NCI-H2029 treated with DMSO at 0.1 percent for 48 hours (cell line): ENCODE data around the gene TNIP1.

ENCODE experiments used
- DNase-seq: peaks from one replicate; lab custom pipeline; 2025; lab: John Stamatoyannopoulos, UW

The TNIP1 gene

DNA sequence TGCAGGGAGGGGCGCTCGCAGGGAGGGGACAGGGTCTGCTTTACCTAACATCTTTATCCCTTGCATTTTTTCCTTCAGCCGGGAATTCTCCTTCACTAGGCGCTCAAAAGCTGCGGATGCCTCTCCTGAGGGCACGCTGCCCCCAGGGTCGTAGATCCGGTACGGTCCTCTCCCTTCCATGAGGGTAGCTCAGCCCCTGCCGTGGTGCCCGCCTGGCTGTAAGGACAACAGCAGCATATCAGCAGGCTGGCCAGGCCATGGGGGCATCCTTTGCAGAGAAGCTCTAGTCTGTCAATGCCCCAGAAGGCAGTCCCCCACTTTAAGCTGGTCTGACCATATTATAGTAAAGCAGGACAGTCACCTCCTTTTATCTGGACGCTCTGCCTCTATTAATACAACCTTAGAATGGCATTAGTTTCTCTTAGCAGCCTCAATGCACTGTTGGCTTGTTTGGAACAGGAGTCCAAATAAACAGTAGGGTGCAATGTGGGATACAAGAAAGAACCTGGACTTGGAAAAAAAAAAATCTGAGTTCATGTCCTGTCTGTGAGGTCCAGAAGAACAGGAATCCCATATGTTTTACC is 15.8 kb downstream of the TNIP1 start:
- no peak for DNase-seq

DNA sequence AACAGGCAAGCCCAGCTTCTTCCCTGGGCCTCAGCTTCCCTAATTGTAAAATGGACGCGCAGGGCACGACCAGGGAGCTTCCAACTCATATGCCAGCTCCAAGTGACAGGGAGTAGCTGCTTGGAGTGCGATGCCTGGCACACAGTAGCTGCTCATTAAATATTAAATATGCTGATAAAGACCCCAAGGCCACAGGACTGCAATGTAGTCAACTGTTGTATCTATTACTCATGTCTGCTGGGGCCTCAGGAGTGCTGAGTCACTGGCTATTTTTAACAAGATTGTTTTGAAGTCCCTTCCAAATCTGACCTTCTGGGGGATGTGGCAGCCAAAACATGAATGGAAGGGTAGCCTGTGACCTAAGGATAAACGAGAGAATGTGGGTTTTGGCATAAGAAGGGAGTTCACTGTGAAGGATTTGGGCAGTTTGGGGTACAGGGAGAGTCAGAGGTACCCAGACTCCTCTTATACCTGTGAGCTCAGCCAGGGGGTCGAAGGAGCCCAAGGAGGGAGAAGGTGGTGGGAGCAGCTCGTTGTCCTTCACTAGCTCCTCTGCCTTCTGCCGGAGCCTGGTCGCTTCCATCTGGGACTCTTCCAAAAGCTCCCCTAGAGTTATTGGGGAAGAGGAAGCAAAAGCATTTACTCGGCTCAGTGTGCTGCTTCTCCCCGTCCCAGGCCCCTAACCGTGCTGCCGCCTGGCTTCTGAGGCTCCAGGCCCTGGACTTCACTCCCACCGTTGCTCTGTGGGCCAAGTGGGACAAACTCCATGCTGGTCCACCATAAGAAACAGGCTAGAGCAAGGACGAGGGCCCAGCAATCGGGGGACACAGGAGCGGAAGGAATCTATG is 17.5 kb downstream of the TNIP1 start:
- no peak for DNase-seq

DNA sequence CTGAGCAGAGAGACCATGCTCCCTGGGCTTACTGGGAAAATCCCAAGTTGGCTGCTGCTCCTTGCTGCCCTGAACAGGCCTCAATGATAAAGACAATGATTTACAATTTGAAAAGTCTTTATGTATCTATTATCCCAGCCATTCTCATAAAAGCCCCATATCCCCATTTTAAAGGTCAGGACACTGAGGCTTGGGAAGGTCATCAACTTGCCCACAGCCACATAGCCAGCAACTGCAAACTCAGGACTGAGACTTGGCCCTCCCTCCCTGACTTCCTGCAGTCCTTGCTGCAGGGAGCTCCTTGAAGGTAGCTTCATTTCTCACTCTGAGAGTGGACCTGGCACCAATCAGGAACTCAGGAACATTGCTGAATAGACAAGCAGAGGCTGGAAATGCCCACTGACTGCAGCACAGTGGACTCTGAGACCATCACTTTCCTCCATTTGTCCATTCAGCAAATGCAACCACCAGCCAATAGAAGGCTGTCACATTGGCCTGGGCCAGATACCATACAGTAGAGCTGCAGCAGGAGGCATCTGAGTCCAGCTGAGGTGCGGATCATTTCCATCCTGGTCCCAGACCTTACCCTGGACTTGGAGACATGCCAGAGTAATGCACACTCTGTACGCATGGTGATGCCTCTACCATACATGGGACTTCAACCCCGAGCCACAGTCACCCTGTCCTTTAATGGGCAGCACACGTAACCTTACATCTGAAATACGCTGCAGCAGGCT is 18.3 kb downstream of the TNIP1 start:
- no peak for DNase-seq

DNA sequence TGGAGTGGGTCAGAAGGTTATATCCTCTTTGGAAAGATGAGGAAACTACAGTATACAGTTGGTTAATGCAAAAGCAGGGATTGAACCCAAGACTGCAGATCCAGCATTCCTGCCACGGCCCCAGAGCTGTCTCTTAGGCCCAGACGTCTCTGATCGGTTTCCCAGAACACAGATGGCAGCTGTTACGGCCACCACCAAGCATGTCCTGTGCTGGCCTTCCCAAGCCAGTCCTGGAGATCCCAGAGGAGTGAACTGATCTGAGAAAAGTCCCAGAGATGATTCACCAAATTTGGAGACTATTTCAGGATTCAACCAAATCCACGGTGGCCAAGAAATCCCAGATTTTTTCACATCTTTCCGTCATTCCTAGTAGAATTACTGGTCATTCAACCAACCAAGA is 20.1 kb downstream of the TNIP1 start:
- no peak for DNase-seq

DNA sequence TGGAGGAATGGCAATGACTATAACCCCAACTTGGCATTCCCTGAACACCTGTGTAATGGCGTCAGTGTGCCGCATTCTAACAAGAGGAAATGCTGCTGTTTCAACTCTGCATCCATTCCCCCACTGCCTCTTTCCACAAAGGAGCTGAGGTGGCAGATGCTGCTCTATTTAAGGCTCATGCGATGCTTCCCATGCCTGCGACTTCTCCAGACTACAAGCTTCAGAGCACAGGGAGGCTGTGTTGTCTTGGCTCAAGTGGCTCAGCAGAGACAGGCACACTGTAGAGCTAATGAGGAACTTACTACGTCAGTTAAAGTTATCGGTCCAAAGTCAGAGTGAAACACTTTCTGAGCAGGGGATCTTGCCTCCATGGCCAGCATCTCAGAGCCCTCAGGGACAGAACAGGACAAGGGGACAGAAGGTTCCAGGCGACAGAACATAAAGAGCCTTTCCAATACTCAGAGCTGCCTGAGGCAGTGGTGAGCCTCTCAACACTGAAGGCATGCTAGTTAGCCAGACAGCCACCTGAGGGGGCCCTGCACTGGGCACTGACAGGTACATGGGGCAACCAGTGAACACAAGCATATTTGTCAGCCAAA is 21.8 kb downstream of the TNIP1 start:
- DNase-seq: no peak

DNA sequence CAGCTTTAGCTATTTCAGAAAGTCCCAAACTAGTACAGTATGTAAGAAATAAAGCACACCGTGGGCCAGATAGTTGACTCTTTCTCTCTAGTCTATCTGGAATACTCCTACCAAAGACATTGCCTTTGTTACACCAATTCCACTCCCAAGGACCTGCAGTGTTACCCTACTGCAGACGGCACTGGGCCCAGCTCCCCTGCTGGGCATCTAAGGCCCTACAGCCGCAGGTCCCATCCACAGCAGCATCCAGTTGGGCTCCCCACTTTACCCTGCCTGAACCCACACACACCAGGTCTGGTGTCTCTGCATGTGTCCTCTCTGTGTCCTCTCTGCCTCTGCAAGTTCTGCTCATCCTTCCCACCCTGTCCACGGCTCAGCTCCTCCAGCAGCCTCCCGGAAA is 22.5 kb downstream of the TNIP1 start:
- no peak for DNase-seq

DNA sequence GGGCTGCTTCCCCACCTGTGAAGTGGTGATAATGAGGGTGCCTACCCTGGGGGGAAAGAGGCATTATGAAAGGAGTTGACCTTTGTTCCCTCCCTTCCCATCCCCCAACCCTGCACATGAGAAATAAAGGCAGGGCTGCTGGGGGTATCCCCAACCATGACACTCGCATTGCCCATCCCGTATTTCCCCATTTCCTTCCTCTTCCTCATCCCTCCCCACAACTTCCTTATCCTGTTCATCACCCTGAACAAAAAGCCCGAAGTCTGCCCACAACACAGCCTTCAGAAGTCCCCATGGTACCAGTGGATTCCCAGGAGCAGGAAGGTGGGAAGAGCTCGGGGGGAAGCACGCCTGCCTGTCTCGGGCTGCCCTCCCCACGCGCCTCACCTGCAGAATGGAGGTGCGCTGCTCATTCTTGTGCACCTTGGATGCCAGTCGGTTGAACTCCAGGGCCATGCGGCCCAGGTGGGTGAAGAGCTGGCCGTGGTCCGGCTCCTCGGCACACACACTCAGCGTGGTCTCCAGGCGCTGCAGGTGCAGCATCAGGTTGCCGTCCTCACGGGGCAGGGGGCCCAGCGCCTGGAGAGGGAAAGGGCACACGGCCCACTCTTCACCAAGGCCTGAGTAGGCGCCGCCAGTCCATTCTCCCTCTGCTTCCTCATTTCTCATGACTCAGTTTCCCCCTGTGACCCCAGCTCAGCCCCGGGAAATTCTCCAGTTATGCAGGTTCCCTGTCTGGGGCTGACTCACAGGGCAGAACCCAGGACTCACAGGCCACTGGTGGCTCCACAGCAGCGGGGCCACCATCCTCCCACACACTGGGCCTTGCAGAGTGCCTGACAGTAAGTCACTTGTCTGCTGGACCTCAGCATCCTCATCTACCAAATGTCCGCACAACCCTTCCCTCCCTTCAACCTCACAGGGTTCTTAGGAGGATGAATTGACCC is 24.2 kb downstream of the TNIP1 start:
- DNase-seq: no peak

DNA sequence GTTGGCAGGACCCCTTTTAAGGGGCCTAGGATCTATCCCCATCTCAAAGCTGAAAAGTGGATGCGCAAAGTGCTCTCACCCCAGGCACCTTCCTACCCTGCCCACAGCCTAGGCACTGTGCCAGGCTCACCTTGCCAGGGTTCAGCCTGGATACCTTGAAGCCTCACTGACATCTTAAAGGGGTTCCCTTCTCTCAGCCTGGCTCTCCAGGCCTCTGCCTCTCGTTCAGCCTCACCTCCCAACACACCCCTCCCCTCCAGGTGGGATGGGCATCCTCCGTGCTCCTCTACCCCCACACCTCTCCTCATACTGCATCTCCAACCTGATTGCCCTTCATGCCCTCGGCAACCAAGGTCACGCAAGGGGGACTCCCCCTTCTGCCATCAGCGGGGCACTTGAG is 25.5 kb downstream of the TNIP1 start:
- DNase-seq: no peak

DNA sequence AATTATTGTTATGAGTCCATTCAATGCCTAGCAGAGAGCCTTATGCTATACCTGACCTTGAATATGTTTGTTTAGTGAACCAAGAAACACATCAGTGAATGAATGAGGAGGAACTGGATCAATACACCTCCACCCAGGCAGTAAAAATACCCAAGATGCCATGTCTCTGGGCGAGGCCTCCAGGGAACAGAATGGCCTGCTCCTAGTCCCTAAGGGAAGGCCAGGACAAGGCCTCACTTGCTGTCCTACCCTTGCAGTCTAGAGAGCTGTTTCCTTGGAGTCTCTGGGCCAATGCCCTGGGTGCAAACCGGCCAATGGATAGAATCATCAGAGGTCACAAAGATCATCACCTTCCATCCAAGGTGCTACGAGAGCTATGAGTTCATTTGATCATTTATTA is 26.1 kb downstream of the TNIP1 start:
- DNase-seq: no peak

DNA sequence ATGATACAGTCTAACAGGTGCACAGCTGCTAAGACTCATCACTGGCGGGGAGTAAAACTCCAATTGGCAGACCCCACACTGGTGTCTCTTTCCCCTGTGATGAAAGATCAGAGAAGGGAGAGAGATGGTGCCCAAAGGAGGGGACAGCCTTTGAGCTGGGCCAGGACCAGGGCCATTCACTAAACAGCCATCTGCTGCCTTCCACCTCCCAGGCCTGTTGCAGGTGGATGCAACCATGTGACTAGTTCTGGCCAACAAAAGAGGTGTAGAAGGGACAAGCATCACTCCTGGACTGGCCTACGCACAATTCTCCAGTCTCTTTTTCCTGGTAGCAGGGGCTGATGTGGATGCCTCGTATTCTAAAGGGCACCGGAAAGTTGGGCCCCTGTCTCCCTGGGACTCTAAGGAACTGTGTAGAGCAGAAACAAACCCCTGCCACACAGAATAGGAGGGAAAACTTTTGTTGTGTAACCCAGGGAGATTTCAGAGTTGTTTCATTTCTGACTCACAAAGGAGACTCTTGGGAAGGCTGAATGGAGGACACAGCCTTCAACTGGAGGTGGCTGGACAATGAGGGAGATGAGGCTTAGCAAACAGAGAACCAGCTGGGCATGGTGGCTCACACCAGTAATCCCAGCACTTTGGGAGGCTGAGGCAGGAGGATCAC is 26.9 kb downstream of the TNIP1 start:
- DNase-seq: no peak

DNA sequence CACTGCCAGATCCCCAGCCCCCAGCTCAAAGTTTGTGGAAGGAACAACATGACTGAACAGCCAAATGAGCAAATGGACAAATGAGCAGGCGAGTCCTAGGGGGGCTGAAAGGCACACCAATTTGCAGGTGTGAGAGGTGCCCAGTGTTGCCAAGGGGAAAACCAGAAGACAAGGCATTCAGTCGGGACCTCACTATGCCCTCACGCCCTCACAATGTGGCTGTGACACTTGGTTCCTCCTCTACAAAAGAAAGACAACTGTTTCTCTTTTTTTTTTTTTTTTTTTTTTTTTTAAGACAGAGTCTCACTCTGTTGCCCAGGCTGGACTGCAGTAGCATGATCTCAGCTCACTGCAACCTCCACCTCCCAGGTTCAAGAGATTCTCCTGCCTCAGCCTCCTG is 28.0 kb downstream of the TNIP1 start:
- DNase-seq: no peak

DNA sequence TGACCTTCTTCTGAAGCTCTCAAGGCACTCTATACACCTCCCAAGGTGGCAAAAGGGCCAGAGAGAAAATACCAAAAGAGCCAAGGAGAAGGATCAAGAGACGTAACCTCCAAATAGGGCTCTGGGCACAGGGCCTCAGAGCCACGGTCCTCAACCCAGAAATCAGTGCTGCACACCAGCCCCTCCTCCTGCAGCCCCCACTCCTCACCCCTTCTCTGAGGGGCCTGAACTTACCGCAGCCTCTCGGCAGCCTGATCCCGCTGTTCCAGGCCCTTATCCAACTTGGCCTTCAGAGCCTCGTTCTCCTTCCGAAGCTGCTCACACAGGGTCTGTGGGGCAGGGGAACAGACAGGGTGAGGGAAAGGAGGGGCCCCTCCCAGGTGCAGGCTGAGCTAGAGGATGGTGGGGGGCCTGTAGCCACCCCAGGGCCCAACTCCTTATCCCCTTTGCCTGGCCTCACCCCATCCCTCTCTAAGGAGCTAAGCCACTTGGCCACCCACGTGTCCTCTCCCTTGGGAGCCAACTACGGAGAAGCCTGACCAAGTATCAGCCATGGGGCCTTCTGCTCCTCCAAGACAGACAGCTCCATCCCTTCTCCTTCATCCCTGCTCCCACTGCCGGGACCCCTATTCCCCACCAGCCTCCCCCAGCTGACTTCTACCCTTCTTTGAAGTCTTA is 28.8 kb downstream of the TNIP1 start:
- no peak for DNase-seq

DNA sequence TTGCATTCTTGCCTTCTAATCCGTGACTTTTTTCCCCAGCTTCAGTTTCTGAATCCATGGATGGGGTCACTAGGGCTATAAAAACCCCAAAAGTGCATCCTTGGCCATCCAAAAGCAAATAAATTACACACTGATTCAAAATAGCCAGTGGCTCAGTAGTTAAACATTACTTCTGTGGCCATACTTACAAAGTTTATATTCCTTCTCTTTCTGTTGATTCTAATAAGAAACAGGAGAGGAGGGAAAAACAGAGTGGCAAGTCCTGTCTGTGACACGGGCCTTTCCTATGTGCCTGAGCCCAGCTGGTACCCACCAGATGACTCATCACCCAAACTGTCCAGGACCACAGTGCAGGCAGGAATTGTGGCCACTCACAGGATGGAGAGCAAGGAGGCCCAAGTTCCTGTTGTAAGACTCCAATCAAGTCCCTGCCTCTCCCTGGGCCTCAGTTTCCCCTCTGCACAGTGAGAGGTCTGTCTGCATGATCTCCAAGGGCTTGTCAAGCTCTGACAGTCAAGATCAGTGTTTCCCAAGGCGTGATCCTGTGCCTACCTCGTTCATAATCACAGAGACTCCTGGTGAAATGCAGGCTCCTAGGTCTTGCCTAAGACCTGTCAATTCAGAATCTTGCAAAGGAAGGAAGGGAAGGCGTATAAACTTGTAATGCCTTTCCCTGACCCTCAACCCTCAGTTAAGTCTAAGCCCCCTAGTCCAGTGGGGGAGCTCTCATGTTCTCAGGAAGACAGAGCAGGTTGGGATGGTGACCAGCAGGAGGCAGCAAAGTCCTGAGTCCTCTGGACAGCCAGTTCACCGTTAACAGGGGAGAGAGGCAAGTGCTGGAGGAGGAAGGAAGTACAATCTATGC is 29.5 kb downstream of the TNIP1 start:
- no peak for DNase-seq

DNA sequence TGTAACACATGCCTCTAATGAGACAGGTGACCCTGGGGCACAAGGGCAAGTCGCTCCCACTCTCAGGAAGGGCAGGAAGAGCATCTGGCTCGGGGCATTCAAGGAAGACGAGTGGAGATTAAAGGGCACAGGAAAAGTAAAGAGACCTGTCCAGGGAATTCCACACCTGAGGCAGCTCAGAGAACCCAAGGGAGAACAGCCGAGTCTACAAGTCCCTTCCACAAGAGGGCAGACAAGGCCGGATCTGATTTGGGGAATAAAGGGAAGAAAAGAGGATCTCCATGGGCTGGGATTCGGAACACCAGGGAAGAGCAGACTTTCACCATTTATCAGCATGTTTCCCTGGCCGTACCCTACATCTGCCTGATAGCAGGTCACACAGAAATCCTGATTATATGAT is 32.3 kb downstream of the TNIP1 start:
- DNase-seq: no peak

DNA sequence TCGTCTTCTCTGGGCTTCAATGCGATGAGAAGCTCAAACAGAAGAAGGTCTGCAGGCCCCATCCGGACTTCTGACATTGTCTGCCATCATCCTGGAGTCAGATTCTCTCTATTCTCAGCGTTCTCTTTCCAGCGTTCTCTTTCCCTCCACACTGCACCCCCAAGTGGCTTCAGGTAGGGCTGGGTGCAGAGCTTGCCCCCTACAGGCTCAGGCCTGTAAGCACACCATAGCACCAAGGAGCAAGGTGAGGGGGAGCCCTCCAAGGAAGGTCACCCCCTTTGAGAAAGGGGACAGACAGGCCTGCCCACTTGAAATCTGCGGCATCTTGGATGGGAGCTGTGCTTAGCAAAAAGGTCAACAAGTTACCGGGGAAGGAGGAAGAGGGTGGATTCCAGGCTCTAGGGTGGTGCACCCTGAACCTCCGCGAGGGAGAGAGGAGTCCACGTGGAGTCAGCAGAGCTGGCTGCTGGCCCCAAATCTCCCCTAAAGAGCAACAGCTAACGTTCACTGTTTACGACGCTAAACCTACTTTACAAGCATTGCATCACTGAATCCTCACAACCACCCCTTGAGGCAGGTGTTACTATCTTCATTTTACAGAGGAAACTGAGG is 32.9 kb downstream of the TNIP1 start:
- DNase-seq: no peak

DNA sequence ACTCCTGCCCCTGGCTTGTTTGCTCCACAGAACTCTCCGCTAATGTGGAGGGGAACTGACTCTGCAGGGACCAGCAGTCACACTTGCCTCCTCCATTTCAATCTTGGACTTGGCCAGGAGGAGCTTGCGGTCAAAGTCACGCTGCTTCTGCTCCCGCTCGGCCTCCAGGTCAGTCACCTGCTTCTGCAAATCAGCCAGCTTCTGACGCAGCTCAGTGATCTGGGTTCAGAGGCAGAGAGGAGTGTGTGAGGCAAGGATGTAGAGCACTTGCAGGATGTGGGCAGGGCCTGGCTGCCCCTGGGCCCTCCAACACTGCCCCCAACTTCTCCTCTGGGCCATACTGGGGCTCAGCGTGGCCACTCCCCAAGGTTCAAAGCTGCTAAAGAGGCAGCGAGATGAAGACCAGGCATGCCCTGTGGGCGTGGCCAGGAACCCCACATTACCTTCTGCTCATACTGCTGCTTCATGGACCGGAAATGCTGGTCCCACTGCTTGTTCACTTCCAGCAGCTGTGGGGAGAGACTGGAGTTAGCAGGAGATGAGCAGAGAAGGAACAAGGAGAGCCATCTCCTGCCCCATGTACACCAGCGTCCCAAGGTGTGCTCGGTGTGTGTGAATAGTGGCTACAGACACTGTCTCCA is 38.3 kb downstream of the TNIP1 start:
- DNase-seq: no peak

DNA sequence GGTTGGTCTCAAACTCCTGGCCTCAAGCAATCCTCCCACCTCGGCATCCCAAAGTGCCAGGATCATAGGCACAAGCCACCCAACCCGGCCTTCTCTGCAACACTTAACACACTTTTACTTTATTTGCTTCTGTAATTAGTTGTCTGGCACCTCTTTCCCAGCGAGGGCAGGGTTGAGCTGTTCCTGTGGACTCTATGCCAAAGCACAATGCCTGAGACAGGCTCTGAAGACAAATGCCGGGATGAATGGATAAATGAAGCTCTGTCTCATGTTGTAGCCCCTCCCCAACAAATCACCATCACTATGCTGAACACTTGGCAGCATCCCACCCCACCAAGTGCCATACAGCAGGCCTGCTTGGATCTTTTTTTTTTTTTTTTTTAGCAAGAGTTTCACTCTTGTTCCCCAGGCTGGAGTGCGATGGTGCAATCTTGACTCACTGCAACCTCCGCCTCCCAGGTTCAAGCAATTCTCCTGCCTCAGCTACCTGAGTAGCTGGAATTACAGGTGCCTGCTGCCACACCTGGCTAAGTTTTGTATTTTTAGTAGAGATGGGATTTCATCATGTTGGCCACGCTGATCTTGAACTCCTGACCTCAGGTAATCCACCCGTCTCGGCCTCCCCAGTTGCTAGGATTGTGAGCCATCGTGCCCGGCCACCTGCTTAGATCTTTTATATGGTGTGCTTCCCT is 39.1 kb downstream of the TNIP1 start:
- DNase-seq: no peak

DNA sequence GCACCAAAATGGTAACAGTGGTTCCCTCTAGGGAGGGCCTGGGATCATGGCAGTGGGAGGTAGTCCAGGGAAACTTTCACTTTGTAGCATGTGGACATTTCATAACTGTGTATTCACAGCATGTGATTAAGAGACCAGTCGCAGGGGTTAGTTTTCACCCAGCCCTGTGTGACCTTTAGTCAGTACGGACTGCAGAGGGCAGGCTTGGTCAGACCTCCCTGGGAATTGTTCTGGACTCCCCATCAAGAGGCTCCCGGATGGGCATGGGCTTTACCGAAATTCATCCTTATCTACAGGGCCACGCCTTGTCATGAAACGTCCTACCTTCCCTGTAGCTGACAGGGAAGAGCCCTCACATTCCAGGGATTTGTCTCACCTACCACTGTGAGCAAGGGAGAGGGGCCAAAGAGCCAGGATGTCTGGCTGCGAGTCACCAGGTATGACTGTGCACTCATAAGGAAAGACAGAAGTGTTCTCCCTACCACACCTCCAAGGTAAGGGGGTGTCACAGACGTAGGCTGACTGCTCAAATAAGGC is 40.6 kb downstream of the TNIP1 start:
- no peak for DNase-seq
